DOHH2 (cell line): ENCODE measurements around the gene HDAC4.

Source experiments
- H3F3A ChIP-seq: fragments of 200-600 bp; sonication (generic), shearing (Covaris generic); 2 replicates; pipeline ENCODE4 v1.6.0; 2016; ENCODE audit warnings: antibody characterized with exemption, mild to moderate bottlenecking; ENCODE audit not compliant: control insufficient read depth, insufficient read depth
- H3K27ac ChIP-seq: fragments of 200-600 bp; sonication (generic); 2 replicates; pipeline ENCODE4 v1.5.1; 2014; ENCODE audit warnings: low read depth, mild to moderate bottlenecking, low read length, moderate library complexity
- H3K27me3 ChIP-seq: fragments of 200-600 bp; sonication (generic); 2 replicates; pipeline ENCODE4 v1.6.1; 2014; ENCODE audit warnings: mild to moderate bottlenecking, low read length, mixed read lengths; ENCODE audit not compliant: control insufficient read depth
- H3K36me3 ChIP-seq: fragments of 200-600 bp; sonication (generic); 2 replicates; pipeline ENCODE4 v1.6.1; 2014; ENCODE audit warnings: mild to moderate bottlenecking, low read length, moderate library complexity, mixed read lengths; ENCODE audit not compliant: control insufficient read depth
- H3K4me1 ChIP-seq: fragments of 200-600 bp; sonication (generic); 2 replicates; pipeline ENCODE4 v1.6.1; 2014; ENCODE audit warnings: mild to moderate bottlenecking, low read length, mixed read lengths; ENCODE audit not compliant: control insufficient read depth
- H3K4me2 ChIP-seq: fragments of 200-600 bp; sonication (generic); 2 replicates; pipeline ENCODE4 v1.6.0; 2014; ENCODE audit warnings: mild to moderate bottlenecking, low read length, moderate library complexity
- H3K4me3 ChIP-seq: fragments of 200-600 bp; sonication (generic); 2 replicates; pipeline ENCODE4 v1.5.1; 2014; ENCODE audit warnings: mild to moderate bottlenecking, low read length, mixed read lengths
- H3K79me2 ChIP-seq: fragments of 200-600 bp; sonication (generic); 2 replicates; pipeline ENCODE4 v1.6.1; 2014; ENCODE audit warnings: mild to moderate bottlenecking, low read length, mixed read lengths; ENCODE audit not compliant: control insufficient read depth
- H3K9me2 ChIP-seq: fragments of 200-600 bp; sonication (generic); replicated peaks from 2 replicates; pipeline ENCODE4 v1.6.1; 2014; ENCODE audit warnings: mild to moderate bottlenecking, low read length, mixed read lengths; ENCODE audit not compliant: control insufficient read depth
- H3K9me3 ChIP-seq: fragments of 200-600 bp; sonication (generic); 2 replicates; pipeline ENCODE4 v1.6.1; 2014; ENCODE audit warnings: antibody characterized with exemption, low read length, mixed read lengths; ENCODE audit not compliant: control insufficient read depth, insufficient read depth
- H4K20me1 ChIP-seq: fragments of 200-600 bp; sonication (generic); 2 replicates; pipeline ENCODE4 v1.6.0; 2014; ENCODE audit warnings: low read depth, mild to moderate bottlenecking, antibody characterized with exemption, low read length, moderate library complexity; ENCODE audit not compliant: control insufficient read depth, insufficient read depth
- EZH2phosphoT487 ChIP-seq: fragments of 200-600 bp; sonication (generic); IDR thresholded peaks from 2 replicates; pipeline ENCODE4 v1.6.1; 2017; ENCODE audit warnings: borderline replicate concordance, mild to moderate bottlenecking, antibody characterized with exemption, low read length, moderate library complexity, mixed read lengths
- TF ChIP-seq, protein P1 (sequence below): fragments of 200-600 bp; sonication (generic); IDR thresholded peaks from one replicate; pipeline ENCODE4 v1.5.1; 2014; ENCODE audit warnings: antibody characterized with exemption, mild to moderate bottlenecking, low read depth, low read length; ENCODE audit not compliant: poor library complexity, severe bottlenecking

HDAC4 gene

DNA sequence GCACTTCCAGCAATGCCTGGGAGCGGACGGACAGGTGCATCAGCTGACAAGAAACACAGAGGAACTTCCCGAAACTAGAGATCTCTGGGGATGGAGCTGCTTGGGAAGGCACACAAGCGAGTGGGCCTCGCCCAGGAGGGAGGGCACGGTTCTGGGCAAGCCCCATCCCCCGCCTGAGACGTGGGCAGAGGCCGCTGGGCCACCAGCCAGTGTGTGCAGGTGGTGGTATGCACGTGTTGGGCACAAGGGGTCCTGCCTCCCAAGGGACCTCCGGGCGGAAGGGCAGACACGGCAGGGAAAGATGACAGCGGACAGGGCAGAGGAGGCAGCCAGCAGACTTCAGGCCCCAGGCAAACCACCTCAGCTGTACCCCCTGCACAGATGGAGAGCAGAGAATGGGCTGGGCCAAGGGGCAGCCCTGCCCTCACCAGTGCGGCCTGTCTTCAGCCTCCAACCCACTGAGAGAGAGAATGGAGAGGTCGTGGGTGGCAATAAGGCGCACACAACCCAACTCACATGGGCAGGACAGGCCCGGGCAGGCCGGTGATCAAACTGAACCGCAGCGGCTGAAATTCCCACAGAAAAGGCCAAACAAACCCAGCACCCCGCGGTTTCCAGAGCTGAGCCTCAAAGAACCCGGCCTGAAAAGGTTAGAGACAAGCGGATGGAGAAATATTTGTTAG, 51.2 kb downstream of the HDAC4 start:
- no peak for TF ChIP-seq EZH2phosphoT487
- TF ChIP-seq, protein P1, sequence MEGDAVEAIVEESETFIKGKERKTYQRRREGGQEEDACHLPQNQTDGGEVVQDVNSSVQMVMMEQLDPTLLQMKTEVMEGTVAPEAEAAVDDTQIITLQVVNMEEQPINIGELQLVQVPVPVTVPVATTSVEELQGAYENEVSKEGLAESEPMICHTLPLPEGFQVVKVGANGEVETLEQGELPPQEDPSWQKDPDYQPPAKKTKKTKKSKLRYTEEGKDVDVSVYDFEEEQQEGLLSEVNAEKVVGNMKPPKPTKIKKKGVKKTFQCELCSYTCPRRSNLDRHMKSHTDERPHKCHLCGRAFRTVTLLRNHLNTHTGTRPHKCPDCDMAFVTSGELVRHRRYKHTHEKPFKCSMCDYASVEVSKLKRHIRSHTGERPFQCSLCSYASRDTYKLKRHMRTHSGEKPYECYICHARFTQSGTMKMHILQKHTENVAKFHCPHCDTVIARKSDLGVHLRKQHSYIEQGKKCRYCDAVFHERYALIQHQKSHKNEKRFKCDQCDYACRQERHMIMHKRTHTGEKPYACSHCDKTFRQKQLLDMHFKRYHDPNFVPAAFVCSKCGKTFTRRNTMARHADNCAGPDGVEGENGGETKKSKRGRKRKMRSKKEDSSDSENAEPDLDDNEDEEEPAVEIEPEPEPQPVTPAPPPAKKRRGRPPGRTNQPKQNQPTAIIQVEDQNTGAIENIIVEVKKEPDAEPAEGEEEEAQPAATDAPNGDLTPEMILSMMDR: no peak
- Histone ChIP-seq H3K9me2 (no peaks in the 10 kb centered on the region), H3K36me3 (no peaks in the 10 kb centered on the region; the same call in 1 of the 2 replicates), H3K4me3 (no peak overlapping the region), H3K27me3 (no peaks in the 10 kb centered on the region), H3K4me2 (no peak overlapping the region), H3K9me3 (peaks cover 6% of the 10 kb centered on the region; the same call in 1 of the 2 replicates), H3F3A (no peaks in the 10 kb centered on the region), H3K79me2 (0 out of 2 replicates have a peak, but pooled peaks cover 2% of the 10 kb centered on the region), H3K4me1 (no peaks in the 10 kb centered on the region), H4K20me1 (no peaks in the 10 kb centered on the region), H3K27ac (no peak overlapping the region)

DNA sequence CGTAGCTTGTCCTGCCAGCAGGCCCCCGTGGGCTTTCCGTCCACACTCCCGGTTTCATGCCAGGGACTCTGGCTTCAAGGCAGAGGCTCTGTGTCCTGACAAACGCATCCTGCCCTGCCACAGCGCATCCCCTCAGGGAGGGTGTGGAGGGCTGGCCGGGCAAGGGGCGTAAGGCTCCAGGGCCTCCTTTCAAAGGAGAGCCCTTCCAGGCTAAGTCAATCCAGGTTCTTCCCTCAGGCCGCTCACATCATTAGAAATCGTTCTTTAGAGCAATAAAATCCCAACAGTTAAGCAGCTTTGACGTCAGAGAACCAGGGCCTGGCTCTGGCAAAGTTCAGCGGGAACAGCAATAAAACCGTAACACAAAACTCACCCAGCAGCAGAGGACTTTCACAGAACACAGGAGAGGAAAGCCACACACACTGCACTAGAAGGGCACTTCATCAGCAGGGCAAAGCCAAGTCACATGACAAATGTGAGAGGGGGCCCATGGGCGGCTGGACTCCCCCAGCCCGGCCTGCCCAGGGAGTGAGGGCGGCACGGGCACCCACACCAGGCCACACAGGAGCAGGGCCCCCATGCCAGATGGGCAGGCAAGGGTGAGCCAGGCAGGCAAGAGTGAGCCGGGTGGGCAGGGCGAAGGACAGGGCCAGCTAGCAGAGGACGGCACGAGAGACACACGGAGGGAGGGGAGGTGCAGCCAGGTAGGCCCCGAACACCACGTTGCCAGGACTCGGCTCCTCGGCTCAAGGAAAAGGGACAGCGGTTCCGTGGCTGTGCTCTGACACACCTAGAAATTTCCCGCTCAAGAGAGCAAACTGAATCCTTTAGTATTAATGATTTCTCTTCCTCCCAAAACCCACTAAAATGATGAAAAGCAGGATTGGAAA, 52.0 kb downstream of the HDAC4 start:
- Histone ChIP-seq H3K9me2 (no peaks in the 10 kb centered on the region), H3K4me1 (no peaks in the 10 kb centered on the region), H3K27me3 (no peaks in the 10 kb centered on the region), H3K4me3 (no peak overlapping the region), H3K27ac (no peak overlapping the region), H3F3A (no peaks in the 10 kb centered on the region), H3K36me3 (no peaks in the 10 kb centered on the region; the same call in 1 of the 2 replicates), H4K20me1 (no peaks in the 10 kb centered on the region), H3K4me2 (no peak overlapping the region), H3K9me3 (peaks cover 4% of the 10 kb centered on the region; the same call in 1 of the 2 replicates), H3K79me2 (0 out of 2 replicates have a peak, but pooled peaks cover 2% of the 10 kb centered on the region)
- TF ChIP-seq, protein P1: no peak
- no peak for TF ChIP-seq EZH2phosphoT487

DNA sequence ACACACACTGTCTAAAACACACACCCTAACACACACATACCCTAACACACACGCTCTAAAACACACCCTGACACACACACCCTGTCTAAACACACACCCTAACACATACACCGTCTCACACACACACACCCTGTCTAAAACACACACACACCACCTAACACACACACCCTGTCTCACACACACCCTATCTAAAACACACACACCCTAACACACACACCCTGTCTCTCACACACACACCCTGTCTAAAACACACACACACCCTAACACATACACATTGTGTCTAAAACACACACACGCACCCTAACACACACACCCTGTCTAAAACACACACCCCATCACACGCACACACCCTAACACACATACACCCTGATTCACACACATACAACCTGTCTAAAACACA, 54.1 kb downstream of the HDAC4 start:
- H4K20me1 ChIP-seq: no peaks in the 10 kb centered on the region
- H3K79me2 ChIP-seq: 0 out of 2 replicates have a peak, but pooled peaks cover 2% of the 10 kb centered on the region
- no peaks in the 10 kb centered on the region for H3K27me3 ChIP-seq
- no peaks in the 10 kb centered on the region for H3K9me2 ChIP-seq
- H3K4me1 ChIP-seq: no peaks in the 10 kb centered on the region
- no peak overlapping the region for H3K27ac ChIP-seq
- peaks cover 4% of the 10 kb centered on the region; the same call in 1 of the 2 replicates for H3K9me3 ChIP-seq
- H3K4me3 ChIP-seq: no peak overlapping the region
- H3K36me3 ChIP-seq: no peaks in the 10 kb centered on the region
- no peak for TF ChIP-seq EZH2phosphoT487
- TF ChIP-seq, protein P1: no peak
- H3K4me2 ChIP-seq: no peak overlapping the region
- H3F3A ChIP-seq: no peaks in the 10 kb centered on the region
